ENCODE measurements around the gene IPO11. TPM values are rescaled to one million over a fixed set of nuclear protein-coding genes. Genes with fewer than 3 reads are reported as not detected.
A peak's percentile ranks its signal among the peaks of the same experiment; 100 is the strongest.
"Not testable (repeated sequence)": the region's sequence is repeated elsewhere in the genome, so short reads cannot be mapped to it uniquely, and the experiment has no call there.

Gene IPO11
- total and polyA plus RNA-seq, 9 donors, result 20.0 to 27.7 (median 22.4) TPM

GRCh38 chr5:62647241-62647640 lies 234.7 kb downstream of the IPO11 start:
- no peak for DNase-seq
- H3K4me1 ChIP-seq (ENCODE audit: control insufficient read depth, insufficient read depth, low read length), result peaks cover 9% of the 10 kb centered on the region
- H3K4me3 ChIP-seq (ENCODE audit: low read length), result no peak overlapping the region
- H3K36me3 ChIP-seq (ENCODE audit: control insufficient read depth, insufficient read depth, low read length), result no peaks in the 10 kb centered on the region
- no peaks in the 10 kb centered on the region for H3K9me3 ChIP-seq (replicated peaks; ENCODE audit: control insufficient read depth, low read depth, low read length)
- no peak overlapping the region for H3K27ac ChIP-seq (ENCODE audit: low read length)
- H3K27me3 ChIP-seq (ENCODE audit: control insufficient read depth, insufficient read depth, low read length), result no peaks in the 10 kb centered on the region

DNA sequence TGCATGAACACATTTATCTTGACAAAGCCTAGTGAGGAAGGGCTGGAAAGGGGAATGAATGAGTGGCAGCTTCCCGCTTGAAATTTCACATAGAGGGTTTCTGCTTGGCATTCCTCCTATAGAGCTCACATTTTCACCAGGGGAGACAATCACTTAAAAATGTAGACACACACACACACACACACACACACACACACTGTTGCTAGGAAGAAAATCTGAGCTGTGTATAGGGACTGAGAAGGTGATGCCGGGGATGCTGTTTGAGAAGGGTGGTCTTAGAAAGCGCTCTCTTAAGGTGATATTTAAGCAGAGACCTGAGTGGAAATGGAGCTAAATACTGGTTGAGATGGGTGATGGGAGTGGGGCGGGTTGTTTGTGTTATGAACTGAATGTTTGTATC lies 236.5 kb downstream of the IPO11 start:
- H3K4me1 ChIP-seq (ENCODE audit: control insufficient read depth, insufficient read depth, low read length), result no peaks in the 10 kb centered on the region
- H3K27ac ChIP-seq (ENCODE audit: low read length), result no peak overlapping the region
- DNase-seq, result no peak
- H3K9me3 ChIP-seq (replicated peaks; ENCODE audit: control insufficient read depth, low read depth, low read length), result peaks cover 2% of the 10 kb centered on the region
- H3K27me3 ChIP-seq (ENCODE audit: control insufficient read depth, insufficient read depth, low read length), result no peaks in the 10 kb centered on the region
- WGBS (ENCODE audit: insufficient coverage), result 100% methylated on average over 2 of the region's 4 CpGs
- H3K4me3 ChIP-seq (ENCODE audit: low read length), result no peak overlapping the region
- no peaks in the 10 kb centered on the region for H3K36me3 ChIP-seq (ENCODE audit: control insufficient read depth, insufficient read depth, low read length)

DNA sequence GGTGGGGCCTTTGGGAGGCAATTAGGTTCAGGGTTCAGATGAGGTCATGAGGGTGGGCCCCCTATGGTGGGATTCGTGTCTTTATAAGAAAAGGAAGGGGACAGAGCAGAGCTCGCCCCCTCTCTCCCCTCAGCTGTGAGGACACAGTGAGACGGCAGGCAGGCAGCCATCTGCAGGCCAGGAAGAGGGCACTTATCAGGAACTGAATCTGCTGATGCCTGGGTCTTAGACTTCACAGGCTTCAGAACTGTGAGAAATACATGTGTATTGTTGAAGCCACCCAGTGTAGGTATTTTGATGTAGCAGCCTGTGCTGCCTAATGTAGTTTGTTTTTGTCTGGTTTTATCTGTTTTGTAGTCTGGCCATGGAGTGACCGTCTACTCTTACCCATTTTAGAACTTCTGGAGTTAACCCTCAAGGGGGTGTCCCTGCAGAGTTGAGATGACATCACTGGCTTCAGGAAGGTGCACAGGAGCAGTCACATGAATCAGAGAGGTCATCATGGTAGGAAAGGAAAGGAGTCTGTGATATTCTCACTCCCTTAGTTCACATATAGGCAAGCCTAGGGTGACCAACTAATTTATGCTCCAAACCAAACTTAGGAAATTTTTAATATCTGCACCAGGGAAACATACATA lies 237.0 kb downstream of the IPO11 start:
- Histone ChIP-seq H3K36me3 (ENCODE audit: control insufficient read depth, insufficient read depth, low read length) (no peaks in the 10 kb centered on the region), H3K27ac (ENCODE audit: low read length) (no peak overlapping the region), H3K4me1 (ENCODE audit: control insufficient read depth, insufficient read depth, low read length) (no peaks in the 10 kb centered on the region), H3K9me3 (replicated peaks; ENCODE audit: control insufficient read depth, low read depth, low read length) (peaks cover 2% of the 10 kb centered on the region), H3K4me3 (ENCODE audit: low read length) (no peak overlapping the region), H3K27me3 (ENCODE audit: control insufficient read depth, insufficient read depth, low read length) (no peaks in the 10 kb centered on the region)
- peak; percentile 43 for DNase-seq
- WGBS (ENCODE audit: insufficient coverage), result no CpG with 5 or more reads among the region's 4 CpGs

DNA sequence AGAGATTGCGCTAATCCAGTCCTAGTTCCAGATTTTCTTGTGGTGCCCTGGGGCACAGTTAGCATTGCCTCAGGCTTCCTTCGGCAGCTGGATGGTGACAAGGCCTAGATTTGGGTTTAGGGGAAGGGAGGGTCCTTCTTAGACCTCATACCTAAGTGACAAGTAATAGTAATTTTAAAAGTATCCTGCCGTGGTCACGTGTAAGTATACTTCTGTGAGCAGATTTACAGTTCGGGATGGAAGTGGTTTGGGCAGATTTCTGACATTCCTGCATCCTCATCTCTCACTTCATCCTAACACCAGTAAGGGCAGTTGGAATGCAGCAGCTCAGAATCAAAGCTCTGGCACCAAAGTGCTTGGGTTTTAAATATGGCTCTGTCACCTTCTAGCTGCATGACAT lies 237.6 kb downstream of the IPO11 start:
- no peak for DNase-seq
- Histone ChIP-seq H3K27me3 (ENCODE audit: control insufficient read depth, insufficient read depth, low read length) (no peaks in the 10 kb centered on the region), H3K36me3 (ENCODE audit: control insufficient read depth, insufficient read depth, low read length) (no peaks in the 10 kb centered on the region), H3K4me1 (ENCODE audit: control insufficient read depth, insufficient read depth, low read length) (no peaks in the 10 kb centered on the region), H3K9me3 (replicated peaks; ENCODE audit: control insufficient read depth, low read depth, low read length) (peaks cover 2% of the 10 kb centered on the region), H3K27ac (ENCODE audit: low read length) (no peak overlapping the region), H3K4me3 (ENCODE audit: low read length) (no peak overlapping the region)
- no CpG with 5 or more reads among the region's 5 CpGs for WGBS (ENCODE audit: insufficient coverage)

DNA sequence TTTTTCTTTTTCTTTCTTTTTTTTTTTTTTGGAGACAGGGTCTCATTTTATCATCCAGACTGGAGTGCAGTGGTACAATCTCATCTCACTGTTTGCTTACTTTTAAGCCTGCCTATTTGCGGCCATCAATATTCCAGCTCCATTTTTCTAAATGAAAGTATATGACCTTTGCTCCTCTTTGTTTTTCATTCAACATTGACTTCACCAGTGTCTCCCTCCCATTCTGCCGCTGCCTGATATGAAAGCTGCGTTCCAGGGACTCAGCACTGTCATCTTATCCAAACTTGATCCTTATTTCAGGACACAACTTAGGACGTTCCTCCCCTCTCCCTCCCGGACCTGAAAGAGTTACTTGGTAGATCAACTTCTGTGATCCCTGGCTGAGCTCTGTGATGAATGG lies 239.7 kb downstream of the IPO11 start:
- Histone ChIP-seq H3K4me3 (ENCODE audit: low read length) (no peak overlapping the region), H3K9me3 (replicated peaks; ENCODE audit: control insufficient read depth, low read depth, low read length) (peaks cover 2% of the 10 kb centered on the region), H3K27me3 (ENCODE audit: control insufficient read depth, insufficient read depth, low read length) (no peaks in the 10 kb centered on the region), H3K27ac (ENCODE audit: low read length) (no peak overlapping the region), H3K36me3 (ENCODE audit: control insufficient read depth, insufficient read depth, low read length) (no peaks in the 10 kb centered on the region), H3K4me1 (ENCODE audit: control insufficient read depth, insufficient read depth, low read length) (no peaks in the 10 kb centered on the region)
- 95% methylated on average over 3 of the region's 5 CpGs for WGBS (ENCODE audit: insufficient coverage)
- no peak for DNase-seq

GRCh38 chr5:62653001-62653863 lies 240.7 kb downstream of the IPO11 start:
- WGBS (ENCODE audit: insufficient coverage), result 34% methylated on average over 3 of the region's 7 CpGs
- Histone ChIP-seq H3K4me1 (ENCODE audit: control insufficient read depth, insufficient read depth, low read length) (no peaks in the 10 kb centered on the region), H3K9me3 (replicated peaks; ENCODE audit: control insufficient read depth, low read depth, low read length) (peaks cover 2% of the 10 kb centered on the region), H3K27ac (ENCODE audit: low read length) (no peak overlapping the region), H3K27me3 (ENCODE audit: control insufficient read depth, insufficient read depth, low read length) (no peaks in the 10 kb centered on the region), H3K36me3 (ENCODE audit: control insufficient read depth, insufficient read depth, low read length) (no peaks in the 10 kb centered on the region), H3K4me3 (ENCODE audit: low read length) (no peak overlapping the region)
- DNase-seq, result peak; percentile 35

DNA sequence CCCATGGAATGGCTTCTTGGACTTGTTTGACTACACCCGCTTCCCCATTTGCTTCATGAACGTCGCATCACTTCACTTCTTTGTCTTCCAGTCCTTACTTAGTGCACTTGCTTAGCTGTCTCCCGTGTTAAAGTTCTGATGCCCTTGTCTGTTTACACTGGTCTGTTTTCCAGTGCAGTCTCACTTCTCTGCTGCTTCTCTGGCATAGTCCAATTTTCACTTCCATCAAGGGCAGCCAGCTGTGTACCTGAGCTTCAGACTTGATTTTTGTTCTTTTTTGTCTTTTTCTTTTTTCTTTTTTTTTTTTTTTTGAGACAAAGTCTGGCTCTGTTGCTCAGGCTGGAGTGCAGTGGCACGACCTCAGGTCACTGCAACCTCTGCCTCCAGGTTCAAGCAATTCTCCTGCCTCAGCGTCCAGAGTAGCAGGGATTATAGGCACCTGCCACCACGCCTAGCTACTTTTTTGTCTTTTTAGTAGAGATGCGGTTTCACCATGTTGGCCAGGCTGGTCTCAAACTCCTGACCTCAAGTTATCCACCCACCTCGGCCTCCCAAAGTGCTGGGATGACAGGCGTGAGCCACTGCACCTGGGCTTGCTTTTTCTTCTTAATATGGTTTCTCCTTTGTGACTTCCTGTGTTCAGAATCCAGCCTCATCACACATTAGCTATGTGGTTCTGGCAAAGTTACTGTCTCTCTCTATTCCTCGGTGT lies 241.5 kb downstream of the IPO11 start:
- peaks cover 2% of the 10 kb centered on the region for H3K9me3 ChIP-seq (replicated peaks; ENCODE audit: control insufficient read depth, low read depth, low read length)
- H3K27me3 ChIP-seq (ENCODE audit: control insufficient read depth, insufficient read depth, low read length), result no peaks in the 10 kb centered on the region
- no peak for DNase-seq
- H3K4me1 ChIP-seq (ENCODE audit: control insufficient read depth, insufficient read depth, low read length), result no peaks in the 10 kb centered on the region
- 65% methylated on average over 10 of the region's 11 CpGs for WGBS (ENCODE audit: insufficient coverage)
- H3K36me3 ChIP-seq (ENCODE audit: control insufficient read depth, insufficient read depth, low read length), result no peaks in the 10 kb centered on the region
- no peak overlapping the region for H3K27ac ChIP-seq (ENCODE audit: low read length)
- no peak overlapping the region for H3K4me3 ChIP-seq (ENCODE audit: low read length)

DNA sequence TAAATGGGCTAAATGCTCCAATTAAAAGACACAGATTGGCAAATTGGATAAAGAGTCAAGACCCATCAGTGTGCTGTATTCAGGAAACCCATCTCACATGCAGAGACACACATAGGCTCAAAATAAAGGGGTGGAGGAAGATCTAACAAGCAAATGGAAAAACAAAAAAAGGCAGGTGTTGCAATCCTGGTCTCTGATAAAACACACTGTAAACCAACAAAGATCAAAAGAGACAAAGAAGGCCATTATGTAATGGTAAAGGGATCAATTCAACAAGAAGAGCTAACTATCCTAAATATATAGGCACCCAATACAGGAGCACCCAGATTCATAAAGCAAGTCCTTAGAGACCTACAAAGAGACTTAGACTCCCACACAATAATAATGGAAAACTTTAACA lies 245.2 kb downstream of the IPO11 start:
- not testable (repeated sequence) for H3K27ac ChIP-seq (ENCODE audit: low read length); DNase-seq; H3K27me3 ChIP-seq (ENCODE audit: control insufficient read depth, insufficient read depth, low read length); H3K36me3 ChIP-seq (ENCODE audit: control insufficient read depth, insufficient read depth, low read length); H3K4me1 ChIP-seq (ENCODE audit: control insufficient read depth, insufficient read depth, low read length); H3K4me3 ChIP-seq (ENCODE audit: low read length); H3K9me3 ChIP-seq (replicated peaks; ENCODE audit: control insufficient read depth, low read depth, low read length)

DNA sequence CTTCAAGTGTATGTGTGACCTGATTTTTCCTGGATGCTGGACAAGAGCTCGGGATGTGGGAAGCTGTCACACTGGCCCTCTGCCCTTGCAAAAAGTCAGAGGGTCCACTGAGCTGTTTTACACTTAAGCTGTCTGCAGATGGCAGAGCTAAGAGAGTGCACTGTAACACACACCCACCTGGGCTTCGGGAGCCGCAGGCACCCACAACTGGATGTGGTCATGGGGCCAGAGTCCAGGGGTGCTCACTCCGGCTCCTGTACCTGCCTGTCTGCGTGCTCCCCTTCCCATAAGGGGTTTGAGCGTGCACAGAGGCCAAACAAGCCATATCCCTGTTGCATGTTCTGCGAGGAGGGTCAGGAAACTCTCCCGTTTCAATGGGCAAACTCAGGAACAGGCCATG lies 248.6 kb downstream of the IPO11 start:
- Histone ChIP-seq H3K9me3 (replicated peaks; ENCODE audit: control insufficient read depth, low read depth, low read length) (no peaks in the 10 kb centered on the region), H3K36me3 (ENCODE audit: control insufficient read depth, insufficient read depth, low read length) (no peaks in the 10 kb centered on the region), H3K4me1 (ENCODE audit: control insufficient read depth, insufficient read depth, low read length) (no peaks in the 10 kb centered on the region), H3K27ac (ENCODE audit: low read length) (no peak overlapping the region), H3K4me3 (ENCODE audit: low read length) (no peak overlapping the region), H3K27me3 (ENCODE audit: control insufficient read depth, insufficient read depth, low read length) (no peaks in the 10 kb centered on the region)
- DNase-seq, result no peak
- WGBS (ENCODE audit: insufficient coverage), result 82% methylated on average over 6 of the region's 8 CpGs

- Histone ChIP-seq H3K9me3 (replicated peaks; ENCODE audit: control insufficient read depth, low read depth, low read length) (no peaks in the 10 kb centered on the region), H3K27ac (ENCODE audit: low read length) (no peak overlapping the region), H3K27me3 (ENCODE audit: control insufficient read depth, insufficient read depth, low read length) (no peaks in the 10 kb centered on the region), H3K4me3 (ENCODE audit: low read length) (no peak overlapping the region), H3K4me1 (ENCODE audit: control insufficient read depth, insufficient read depth, low read length) (no peaks in the 10 kb centered on the region), H3K36me3 (ENCODE audit: control insufficient read depth, insufficient read depth, low read length) (no peaks in the 10 kb centered on the region)
- WGBS (ENCODE audit: insufficient coverage), result 0% methylated on average over 1 of the region's 2 CpGs
- no peak for DNase-seq
These were observed 250.0 kb downstream of the IPO11 start for GRCh38 chr5:62662521-62662920.

Measured in muscle of leg (tissue), 11 donors.